Mucosa of stomach (tissue), 1 donor: ENCODE data around the gene FXYD4.

Source experiments
- H3K27me3 ChIP-seq: one replicate; pipeline ENCODE4 v1.7.0; 2013; ENCODE audit warnings: mild to moderate bottlenecking, low read length; ENCODE audit not compliant: control insufficient read depth, insufficient read depth
- H3K36me3 ChIP-seq: one replicate; pipeline ENCODE4 v1.7.0; 2013; ENCODE audit warnings: low read length; ENCODE audit not compliant: control insufficient read depth, insufficient read depth
- H3K4me1 ChIP-seq: one replicate; pipeline ENCODE4 v1.7.0; 2013; ENCODE audit warnings: mild to moderate bottlenecking, low read length; ENCODE audit not compliant: control insufficient read depth, insufficient read depth
- H3K4me3 ChIP-seq: one replicate; pipeline ENCODE4 v1.7.0; 2013; ENCODE audit warnings: low read length
- H3K9ac ChIP-seq: one replicate; pipeline ENCODE4 v1.7.0; 2013; ENCODE audit warnings: mild to moderate bottlenecking, low read length, moderate library complexity
- H3K9me3 ChIP-seq: one replicate; pipeline ENCODE4 v1.7.0; 2013; ENCODE audit warnings: mild to moderate bottlenecking, low read length, moderate library complexity; ENCODE audit not compliant: control insufficient read depth
- donor health status: Pancreatic carcinoma.

FXYD4 gene

DNA sequence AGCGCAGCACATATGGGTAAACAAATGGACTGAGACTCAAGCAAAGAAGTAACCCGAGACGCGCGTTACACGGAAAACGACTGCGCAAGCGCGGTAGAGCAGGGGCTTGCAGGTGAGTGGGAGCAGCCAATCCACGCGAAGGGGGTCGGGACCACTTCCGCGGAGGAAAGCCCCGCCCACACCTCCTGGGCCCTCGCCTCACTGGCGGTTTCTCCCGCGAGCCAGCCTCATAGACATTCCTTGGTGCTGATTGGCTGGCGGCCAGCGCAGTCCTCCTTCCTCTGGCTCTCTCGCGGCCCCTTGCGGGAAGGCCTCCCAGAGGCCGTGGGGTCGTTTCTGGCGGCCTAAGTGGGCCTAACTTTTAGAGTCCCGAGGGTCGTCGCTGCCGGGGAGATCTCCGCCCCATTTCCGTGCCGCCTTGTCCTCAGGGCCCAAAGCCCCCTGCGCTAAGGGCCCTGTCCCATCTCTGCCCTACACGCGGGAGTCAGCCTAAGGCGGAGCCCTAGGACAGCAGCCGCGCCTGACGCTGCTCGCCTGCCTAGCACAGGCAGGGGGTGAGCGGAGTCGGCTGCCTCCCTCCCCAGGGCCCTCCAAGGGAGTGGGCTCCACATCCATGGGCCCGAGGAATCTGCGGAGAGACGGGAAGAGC, 9.1 kb upstream of the FXYD4 start:
- H3K9me3 ChIP-seq = no peaks in the 10 kb centered on the region
- peak overlapping the region; percentile 93 for H3K9ac ChIP-seq

GRCh38 chr10:43365001-43365400, 6.4 kb upstream of the FXYD4 start:
- Histone ChIP-seq H3K4me3 (no peak overlapping the region), H3K27me3 (no peaks in the 10 kb centered on the region), H3K36me3 (no peaks in the 10 kb centered on the region), H3K4me1 (peaks cover 9% of the 10 kb centered on the region), H3K9ac (no peak overlapping the region), H3K9me3 (no peaks in the 10 kb centered on the region)

More for the DNA sequence above, 9.1 kb upstream of the FXYD4 start:
- Histone ChIP-seq H3K4me1 (peaks cover 9% of the 10 kb centered on the region), H3K4me3 (peak overlapping the region; percentile 78), H3K27me3 (no peaks in the 10 kb centered on the region), H3K36me3 (no peaks in the 10 kb centered on the region)

- Histone ChIP-seq H3K9me3 (no peaks in the 10 kb centered on the region), H3K4me3 (no peak overlapping the region), H3K4me1 (peaks cover 3% of the 10 kb centered on the region), H3K27me3 (peaks cover 2% of the 10 kb centered on the region), H3K36me3 (no peaks in the 10 kb centered on the region), H3K9ac (no peak overlapping the region)
Measured at GRCh38 chr10:43369921-43370320, 1.5 kb upstream of the FXYD4 start.

DNA sequence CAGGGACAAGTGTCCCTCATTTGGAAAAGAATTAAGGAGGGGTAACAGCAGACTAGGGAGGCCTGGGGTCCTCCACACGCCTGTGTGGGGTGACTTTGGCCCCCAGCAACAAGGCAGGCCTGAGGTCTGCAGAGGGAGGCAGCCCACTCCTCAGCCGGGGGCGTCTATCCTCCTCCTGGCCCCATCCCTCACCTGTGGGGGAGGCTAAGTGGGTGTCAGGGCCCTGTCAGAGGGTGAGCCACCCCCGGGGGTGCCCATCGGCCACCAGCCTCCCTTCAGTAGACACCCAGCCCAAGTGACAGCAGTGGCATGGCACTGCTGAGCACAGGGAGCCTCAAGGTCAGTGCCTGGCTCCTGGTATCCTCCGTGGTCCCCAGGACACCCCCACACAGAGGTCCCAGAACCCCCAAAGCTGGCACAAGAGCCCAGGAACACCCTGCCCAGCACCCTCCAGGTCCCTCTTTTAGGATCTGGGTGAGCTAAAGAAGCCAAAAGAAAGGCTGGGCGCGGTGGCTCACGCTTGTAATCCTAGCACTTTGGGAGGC, 693 bp upstream of the FXYD4 start:
- peaks cover 3% of the 10 kb centered on the region for H3K4me1 ChIP-seq
- H3K9me3 ChIP-seq = no peaks in the 10 kb centered on the region
- no peaks in the 10 kb centered on the region for H3K36me3 ChIP-seq
- H3K9ac ChIP-seq = no peak overlapping the region
- no peak overlapping the region for H3K4me3 ChIP-seq
- H3K27me3 ChIP-seq = peaks cover 2% of the 10 kb centered on the region

GRCh38 chr10:43372765-43373361, 1.4 kb downstream of the FXYD4 start:
- Histone ChIP-seq H3K9ac (no peak overlapping the region), H3K36me3 (no peaks in the 10 kb centered on the region), H3K27me3 (peaks cover 2% of the 10 kb centered on the region), H3K4me1 (peaks cover 11% of the 10 kb centered on the region), H3K4me3 (no peak overlapping the region), H3K9me3 (no peaks in the 10 kb centered on the region)

DNA sequence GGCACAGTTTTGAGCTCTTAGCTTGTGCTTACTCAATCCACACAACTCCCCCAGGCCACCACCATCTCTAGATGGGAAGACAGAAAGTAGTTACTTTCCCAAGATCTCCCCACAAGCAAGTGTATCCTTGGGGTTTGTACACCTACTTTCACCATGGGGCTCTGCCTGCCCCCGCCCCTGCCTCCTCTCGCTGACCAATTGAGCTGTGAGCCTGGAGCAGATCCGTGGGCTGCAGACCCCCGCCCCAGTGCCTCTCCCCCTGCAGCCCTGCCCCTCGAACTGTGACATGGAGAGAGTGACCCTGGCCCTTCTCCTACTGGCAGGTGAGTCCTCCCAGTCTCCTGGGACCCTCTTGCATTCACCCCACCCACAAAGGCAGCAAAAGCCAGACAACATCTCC, 2.0 kb downstream of the FXYD4 start:
- H3K4me1 ChIP-seq = peaks cover 11% of the 10 kb centered on the region
- H3K9me3 ChIP-seq = no peaks in the 10 kb centered on the region
- no peak overlapping the region for H3K9ac ChIP-seq
- H3K27me3 ChIP-seq = peaks cover 2% of the 10 kb centered on the region
- H3K36me3 ChIP-seq = no peaks in the 10 kb centered on the region
- H3K4me3 ChIP-seq = no peak overlapping the region

DNA sequence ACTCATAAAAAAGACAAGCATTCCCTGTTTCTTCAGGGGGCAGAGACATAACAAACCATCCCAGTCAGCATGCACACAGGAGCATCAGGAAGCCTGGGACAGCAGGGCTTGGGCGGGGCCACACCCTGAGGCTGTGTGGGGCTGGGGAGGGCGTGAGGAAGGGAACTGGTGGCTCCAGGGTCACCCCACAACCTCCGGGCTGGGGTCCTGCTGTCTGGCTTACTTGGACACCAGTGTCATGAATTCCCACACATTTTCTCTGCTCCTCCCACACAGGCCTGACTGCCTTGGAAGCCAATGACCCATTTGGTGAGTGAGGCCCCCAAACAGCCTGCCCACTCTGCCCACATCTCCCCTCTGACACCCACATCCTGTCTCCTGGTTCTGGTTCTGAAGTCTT, 2.8 kb downstream of the FXYD4 start:
- H3K9me3 ChIP-seq = no peaks in the 10 kb centered on the region
- H3K36me3 ChIP-seq = no peaks in the 10 kb centered on the region
- no peak overlapping the region for H3K9ac ChIP-seq
- H3K27me3 ChIP-seq = peaks cover 2% of the 10 kb centered on the region
- H3K4me1 ChIP-seq = peaks cover 11% of the 10 kb centered on the region
- no peak overlapping the region for H3K4me3 ChIP-seq

GRCh38 chr10:43375401-43376020, 4.1 kb downstream of the FXYD4 start:
- no peaks in the 10 kb centered on the region for H3K36me3 ChIP-seq
- peaks cover 2% of the 10 kb centered on the region for H3K27me3 ChIP-seq
- H3K9me3 ChIP-seq = no peaks in the 10 kb centered on the region
- no peak overlapping the region for H3K9ac ChIP-seq
- peaks cover 11% of the 10 kb centered on the region for H3K4me1 ChIP-seq
- no peak overlapping the region for H3K4me3 ChIP-seq

DNA sequence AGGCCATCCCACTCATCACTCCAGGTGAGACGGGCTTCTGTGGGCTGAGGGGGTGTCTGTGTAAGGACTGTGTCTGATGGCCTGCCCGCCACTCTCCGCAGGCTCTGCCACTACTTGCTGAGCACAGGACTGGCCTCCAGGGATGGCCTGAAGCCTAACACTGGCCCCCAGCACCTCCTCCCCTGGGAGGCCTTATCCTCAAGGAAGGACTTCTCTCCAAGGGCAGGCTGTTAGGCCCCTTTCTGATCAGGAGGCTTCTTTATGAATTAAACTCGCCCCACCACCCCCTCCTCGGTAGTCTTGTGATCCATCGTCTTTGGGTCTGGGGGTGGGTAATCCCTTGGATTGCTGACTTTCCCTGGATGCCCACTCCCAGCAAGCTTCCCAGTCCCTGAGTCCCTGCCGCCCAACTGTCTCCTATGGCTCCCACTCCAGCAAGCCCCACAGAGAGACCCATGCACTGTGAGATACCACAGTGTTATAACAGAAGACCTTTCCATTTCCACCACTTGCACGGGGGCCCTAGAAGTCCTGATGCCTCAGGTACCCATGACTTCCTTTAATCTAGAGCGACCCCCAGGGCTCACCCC, 4.7 kb downstream of the FXYD4 start:
- H3K9me3 ChIP-seq = no peaks in the 10 kb centered on the region
- H3K4me1 ChIP-seq = peaks cover 11% of the 10 kb centered on the region
- H3K36me3 ChIP-seq = no peaks in the 10 kb centered on the region
- no peak overlapping the region for H3K9ac ChIP-seq
- peaks cover 2% of the 10 kb centered on the region for H3K27me3 ChIP-seq
- H3K4me3 ChIP-seq = no peak overlapping the region

DNA sequence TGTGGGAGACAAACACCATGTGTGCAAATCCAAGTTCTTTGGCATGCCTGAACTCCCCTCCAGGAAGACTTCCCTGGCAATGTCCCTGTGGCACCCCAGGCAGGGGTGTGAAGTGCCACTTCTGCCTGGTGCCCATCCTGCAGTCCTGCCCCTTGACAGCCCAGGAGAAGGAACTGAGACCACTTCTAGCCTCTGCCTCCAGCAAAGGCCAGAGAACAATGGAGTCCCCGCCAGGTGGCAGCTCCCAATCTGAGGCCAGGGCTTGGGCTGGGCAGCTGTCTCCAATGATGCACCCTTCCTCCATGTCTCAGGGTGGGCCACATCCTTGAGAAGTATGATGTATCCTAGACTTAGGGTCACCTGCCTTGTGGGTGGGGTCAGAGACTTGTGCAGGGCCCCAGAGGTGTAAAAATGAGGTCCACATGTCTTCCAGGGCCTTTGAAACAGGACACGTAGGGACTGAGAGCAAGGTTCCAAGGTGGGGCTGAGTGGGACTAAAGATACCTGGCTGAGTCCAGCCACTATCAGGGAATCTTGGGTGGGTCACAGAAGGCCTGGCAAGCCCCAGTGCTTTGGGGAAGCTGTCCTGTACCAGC, 5.5 kb downstream of the FXYD4 start:
- H3K27me3 ChIP-seq = peaks cover 2% of the 10 kb centered on the region
- H3K4me1 ChIP-seq = peaks cover 8% of the 10 kb centered on the region
- H3K4me3 ChIP-seq = no peak overlapping the region
- H3K36me3 ChIP-seq = no peaks in the 10 kb centered on the region
- no peaks in the 10 kb centered on the region for H3K9me3 ChIP-seq
- H3K9ac ChIP-seq = no peak overlapping the region

DNA sequence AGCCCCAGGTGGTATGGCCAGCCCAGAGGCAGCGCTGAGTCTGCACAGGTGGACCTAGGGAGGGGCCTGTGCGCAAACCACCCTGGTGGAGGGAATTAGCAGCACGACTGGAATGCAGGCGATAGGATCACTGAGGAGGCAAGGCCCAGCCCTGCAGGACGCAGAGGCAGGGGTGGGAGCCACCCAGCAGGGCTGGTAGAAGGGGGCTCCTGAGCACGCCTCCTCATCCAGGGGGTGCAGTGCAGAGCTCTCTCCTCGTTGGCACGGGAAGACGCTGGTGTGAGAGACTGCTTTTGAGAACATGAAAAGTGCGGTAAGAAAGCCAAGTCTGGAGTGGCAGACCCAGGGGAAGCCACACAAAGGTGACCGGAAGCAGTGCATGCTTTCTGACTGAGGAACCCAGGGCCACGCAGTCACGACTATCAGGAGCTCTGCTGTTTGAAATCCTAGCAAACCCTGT, 6.0 kb downstream of the FXYD4 start:
- no peak overlapping the region for H3K4me3 ChIP-seq
- peaks cover 2% of the 10 kb centered on the region for H3K27me3 ChIP-seq
- peaks cover 8% of the 10 kb centered on the region for H3K4me1 ChIP-seq
- H3K9ac ChIP-seq = no peak overlapping the region
- H3K36me3 ChIP-seq = no peaks in the 10 kb centered on the region
- no peaks in the 10 kb centered on the region for H3K9me3 ChIP-seq
